Thoracic aorta (tissue), 2 donors: ENCODE data around the gene TAF1. TPM values are rescaled to one million over a fixed set of nuclear protein-coding genes. Genes with fewer than 3 reads are reported as not detected.
"Not testable (repeated sequence)": the region's sequence is repeated elsewhere in the genome, so short reads cannot be mapped to it uniquely, and the experiment has no call there.

Source experiments
- ATAC-seq: fragments of 150-250 bp; one replicate; pipeline ENCODE4 v1.8.0; 2017; ENCODE audit warnings: low read depth; ENCODE audit not compliant: insufficient number of reproducible peaks, low FRiP score
- DNase-seq: peaks from one replicate; pipeline ENCODE4 v3.0.0-alpha.2; 2020; ENCODE audit warnings: low spot score
- H3K27ac ChIP-seq, 2 donors: fragments of 200-600 bp; sonication (generic); 1 replicate in 1 of 2; 2 replicates in 1 of 2; pipeline ENCODE4 v1.5.1; 2016; ENCODE audit warnings: mild to moderate bottlenecking in 2 of 2, moderate library complexity in 2 of 2
- H3K27me3 ChIP-seq: fragments of 200-600 bp; sonication (generic); replicated peaks from 2 replicates; pipeline ENCODE4 v1.6.0; 2016; ENCODE audit warnings: mild to moderate bottlenecking; ENCODE audit not compliant: insufficient read depth
- H3K36me3 ChIP-seq: fragments of 200-600 bp; sonication (generic); one replicate; pipeline ENCODE4 v1.5.1; 2016
- H3K4me1 ChIP-seq, 2 donors: fragments of 200-600 bp; sonication (generic); 1 replicate in 1 of 2; 2 replicates in 1 of 2; pipeline versions ENCODE4 v1.5.1 to v1.6.0; 2016; ENCODE audit warnings: low read depth in 2 of 2, mild to moderate bottlenecking in 1 of 2; ENCODE audit not compliant: control insufficient read depth in 1 of 2
- H3K4me3 ChIP-seq: fragments of 200-600 bp; sonication (generic); 2 replicates; pipeline ENCODE4 v1.5.1; 2016; ENCODE audit warnings: mild to moderate bottlenecking
- H3K9me3 ChIP-seq: fragments of 200-600 bp; sonication (generic); 2 replicates; pipeline ENCODE4 v1.5.1; 2016
- total RNA-seq, 2 donors: library from RNA; depleted of rRNA; stranded (reverse); fragments of >200 nt; gene quantifications; one replicate each; pipeline versions ENCODE4 v1.1.0 to v1.2.3, GENCODE V29; 2016
- TF ChIP-seq, protein P1 (sequence below): fragments of 200-600 bp; sonication (generic); IDR thresholded peaks from one replicate; pipeline ENCODE4 v1.5.1; 2019; ENCODE audit warnings: antibody characterized with exemption

TAF1 gene
- total RNA-seq, 2 donors from 2014 or later = 38.0 to 81.0 TPM

DNA sequence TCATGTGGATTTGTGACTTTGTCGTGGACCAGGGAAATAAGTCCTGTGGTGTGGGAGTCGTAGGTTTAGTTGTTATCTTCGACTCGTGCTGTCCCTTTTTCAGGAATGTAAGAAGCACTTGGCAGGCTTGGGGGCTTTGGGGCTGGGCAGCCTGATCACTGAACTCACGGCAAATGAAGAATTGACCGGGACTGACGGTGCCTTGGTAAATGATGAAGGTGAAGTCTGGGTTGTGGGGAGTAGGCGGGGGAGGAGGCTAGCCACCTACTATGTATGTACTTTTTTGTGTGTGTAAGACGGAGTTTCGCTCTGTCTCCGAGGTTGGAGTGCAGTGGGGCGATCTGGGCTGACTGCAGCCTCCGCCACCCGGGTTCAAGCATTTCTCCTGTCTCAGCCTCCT is 1.2 kb downstream of the TAF1 start:
- Histone ChIP-seq H3K4me3 (peak overlapping the region; percentile 81), H3K36me3 (no peaks in the 10 kb centered on the region), H3K27me3 (no peaks in the 10 kb centered on the region), H3K4me1 (peaks cover 3 to 13% of the 10 kb centered on the region in 2 donors), H3K27ac (peak overlapping the region; percentile 86 to 90), H3K9me3 (no peaks in the 10 kb centered on the region)
- no peak for DNase-seq
- ATAC-seq = no peak
- TF ChIP-seq, protein P1, sequence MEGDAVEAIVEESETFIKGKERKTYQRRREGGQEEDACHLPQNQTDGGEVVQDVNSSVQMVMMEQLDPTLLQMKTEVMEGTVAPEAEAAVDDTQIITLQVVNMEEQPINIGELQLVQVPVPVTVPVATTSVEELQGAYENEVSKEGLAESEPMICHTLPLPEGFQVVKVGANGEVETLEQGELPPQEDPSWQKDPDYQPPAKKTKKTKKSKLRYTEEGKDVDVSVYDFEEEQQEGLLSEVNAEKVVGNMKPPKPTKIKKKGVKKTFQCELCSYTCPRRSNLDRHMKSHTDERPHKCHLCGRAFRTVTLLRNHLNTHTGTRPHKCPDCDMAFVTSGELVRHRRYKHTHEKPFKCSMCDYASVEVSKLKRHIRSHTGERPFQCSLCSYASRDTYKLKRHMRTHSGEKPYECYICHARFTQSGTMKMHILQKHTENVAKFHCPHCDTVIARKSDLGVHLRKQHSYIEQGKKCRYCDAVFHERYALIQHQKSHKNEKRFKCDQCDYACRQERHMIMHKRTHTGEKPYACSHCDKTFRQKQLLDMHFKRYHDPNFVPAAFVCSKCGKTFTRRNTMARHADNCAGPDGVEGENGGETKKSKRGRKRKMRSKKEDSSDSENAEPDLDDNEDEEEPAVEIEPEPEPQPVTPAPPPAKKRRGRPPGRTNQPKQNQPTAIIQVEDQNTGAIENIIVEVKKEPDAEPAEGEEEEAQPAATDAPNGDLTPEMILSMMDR = no peak

DNA sequence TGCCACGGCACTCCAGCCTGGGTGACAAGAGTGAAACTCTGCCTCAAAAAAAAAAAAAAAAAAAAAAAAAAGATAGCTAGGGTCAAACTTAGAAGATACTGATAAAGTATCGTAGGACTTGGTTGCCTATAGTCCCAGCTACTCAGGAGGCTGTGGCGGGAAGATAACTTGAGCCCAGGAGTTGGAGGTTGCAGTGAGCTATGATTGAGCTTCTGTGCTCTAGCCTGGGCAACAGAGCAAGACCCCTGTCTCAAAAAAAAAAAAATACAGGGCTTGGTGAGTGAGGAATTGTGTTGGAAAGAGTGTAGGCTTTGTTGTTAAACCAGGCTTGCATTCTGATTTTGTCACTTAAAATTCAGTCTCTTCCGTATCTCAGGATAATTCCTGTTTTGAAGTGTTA is 6.2 kb downstream of the TAF1 start:
- no peak for ATAC-seq
- peaks cover 20% of the 10 kb centered on the region for H3K36me3 ChIP-seq
- no peak for DNase-seq
- H3K9me3 ChIP-seq = no peaks in the 10 kb centered on the region
- no peak overlapping the region for H3K27ac ChIP-seq
- no peak overlapping the region for H3K4me3 ChIP-seq
- peaks cover 3 to 12% of the 10 kb centered on the region in 2 donors for H3K4me1 ChIP-seq
- no peaks in the 10 kb centered on the region for H3K27me3 ChIP-seq
- TF ChIP-seq, protein P1 = no peak

DNA sequence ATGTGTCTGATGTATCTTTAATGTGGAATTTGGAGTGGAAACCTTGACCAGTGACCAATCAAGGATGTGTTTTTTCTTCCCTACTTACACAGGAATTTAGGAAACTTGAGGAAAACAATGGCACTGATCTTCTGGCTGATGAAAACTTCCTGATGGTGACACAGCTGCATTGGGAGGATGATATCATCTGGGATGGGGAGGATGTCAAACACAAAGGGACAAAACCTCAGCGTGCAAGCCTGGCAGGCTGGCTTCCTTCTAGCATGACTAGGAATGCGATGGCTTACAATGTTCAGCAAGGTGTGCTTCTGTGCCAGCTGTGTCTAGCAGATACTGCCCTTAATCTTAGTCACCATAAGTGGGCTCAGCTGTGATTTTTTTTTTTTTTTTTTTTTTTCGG is 12.6 kb downstream of the TAF1 start:
- no peak for ATAC-seq
- peaks cover 45% of the 10 kb centered on the region for H3K36me3 ChIP-seq
- H3K9me3 ChIP-seq = no peaks in the 10 kb centered on the region
- H3K27me3 ChIP-seq = no peaks in the 10 kb centered on the region
- H3K27ac ChIP-seq = no peak overlapping the region
- no peak overlapping the region for H3K4me3 ChIP-seq
- H3K4me1 ChIP-seq = no peaks in the 10 kb centered on the region
- no peak for DNase-seq
- TF ChIP-seq, protein P1 = no peak

DNA sequence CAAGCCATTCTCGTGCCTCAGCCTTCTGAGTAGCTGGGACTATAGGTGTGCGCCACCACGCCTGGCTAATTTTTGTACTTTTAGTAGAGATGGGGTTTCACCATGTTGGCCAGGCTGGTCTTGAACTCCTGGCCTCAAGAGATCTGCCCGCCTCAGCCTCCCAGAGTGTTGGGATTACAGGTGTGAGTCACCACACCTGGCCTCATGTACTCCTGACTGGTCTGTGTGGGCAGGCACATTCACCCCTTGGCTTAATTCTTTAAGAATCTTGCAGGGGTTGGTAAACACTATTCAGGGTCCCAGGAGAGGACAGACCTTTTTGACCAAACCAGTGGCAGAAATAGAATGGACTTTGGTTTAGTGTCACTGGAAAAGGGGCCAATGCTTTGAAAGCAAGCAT is 25.6 kb downstream of the TAF1 start:
- H3K9me3 ChIP-seq, H3K27ac ChIP-seq, DNase-seq, H3K4me1 ChIP-seq, H3K4me3 ChIP-seq, ATAC-seq, H3K27me3 ChIP-seq: not testable (repeated sequence)
- peaks cover 35% of the 10 kb centered on the region for H3K36me3 ChIP-seq

DNA sequence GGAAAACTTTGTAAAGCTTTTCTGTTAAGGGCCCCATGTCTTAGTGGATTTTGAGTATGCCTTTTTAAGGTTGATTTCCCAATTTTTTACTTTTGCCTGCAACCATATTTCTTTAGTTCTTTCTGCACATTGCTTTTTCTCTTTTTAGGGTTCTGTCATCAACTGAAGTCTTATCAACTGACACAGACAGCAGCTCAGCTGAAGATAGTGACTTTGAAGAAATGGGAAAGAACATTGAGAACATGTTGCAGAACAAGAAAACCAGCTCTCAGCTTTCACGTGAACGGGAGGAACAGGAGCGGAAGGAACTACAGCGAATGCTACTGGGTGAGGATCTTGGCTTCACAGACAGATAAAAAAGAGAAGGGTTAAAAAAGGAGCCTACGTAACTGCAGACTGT is 27.8 kb downstream of the TAF1 start:
- ATAC-seq (no peak), DNase-seq (no peak)
- Histone ChIP-seq H3K9me3 (no peaks in the 10 kb centered on the region), H3K27ac (no peak overlapping the region), H3K4me3 (no peak overlapping the region), H3K36me3 (peaks cover 43% of the 10 kb centered on the region), H3K27me3 (no peaks in the 10 kb centered on the region), H3K4me1 (no peaks in the 10 kb centered on the region)
- TF ChIP-seq, protein P1 = no peak

DNA sequence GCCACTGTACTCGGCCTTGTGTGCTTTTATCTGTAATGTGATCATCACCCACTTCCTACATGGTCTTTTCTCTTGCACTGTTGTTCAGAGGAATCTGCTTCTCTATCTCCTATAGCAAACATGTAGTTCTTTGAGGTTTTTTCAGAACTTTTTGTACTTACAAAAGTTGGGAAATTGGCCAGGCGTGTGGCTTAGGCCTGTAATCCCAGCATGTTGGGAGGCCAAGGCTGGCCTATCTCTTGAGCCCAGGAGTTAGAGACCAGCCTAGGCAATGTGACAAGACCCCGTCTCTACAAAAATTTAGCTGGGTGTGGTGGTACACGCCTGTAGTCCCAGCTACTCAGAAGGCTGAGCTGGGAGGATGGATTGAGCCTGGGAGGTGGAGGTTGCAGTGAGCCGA is 30.4 kb downstream of the TAF1 start:
- ATAC-seq = no peak
- TF ChIP-seq, protein P1 = no peak
- no peaks in the 10 kb centered on the region for H3K27me3 ChIP-seq
- no peak overlapping the region for H3K27ac ChIP-seq
- H3K9me3 ChIP-seq = no peaks in the 10 kb centered on the region
- H3K36me3 ChIP-seq = peaks cover 32% of the 10 kb centered on the region
- DNase-seq = no peak
- H3K4me3 ChIP-seq = no peak overlapping the region
- H3K4me1 ChIP-seq = no peaks in the 10 kb centered on the region
